PFSK-1 (cell line): ENCODE measurements around the gene CTU1.

Source experiments
- POLR2AphosphoS5 ChIP-seq: IDR thresholded peaks from 2 replicates; pipeline ENCODE4 v1.6.1; 2012; ENCODE audit warnings: low read depth, mild to moderate bottlenecking, control low read depth, low read length, moderate library complexity
- REST ChIP-seq, 2 experiments: IDR thresholded peaks; 2 replicates each; pipeline versions ENCODE4 v1.6.1 to v1.8.0; 2011 to 2012; ENCODE audit warnings: low read depth in 2 of 2, low read length in 2 of 2, control low read depth in 1 of 2, inconsistent platforms in 1 of 2, mild to moderate bottlenecking in 1 of 2, moderate library complexity in 1 of 2; ENCODE audit not compliant: insufficient read depth in 1 of 2
- SIN3A ChIP-seq: IDR thresholded peaks from 2 replicates; pipeline ENCODE4 v1.6.1; 2012; ENCODE audit warnings: mild to moderate bottlenecking, low read length, moderate library complexity, borderline replicate concordance; ENCODE audit not compliant: insufficient read depth
- TAF1 ChIP-seq: IDR thresholded peaks from 2 replicates; pipeline ENCODE4 v1.6.1; 2012; ENCODE audit warnings: low read length, control low read depth, borderline replicate concordance; ENCODE audit not compliant: insufficient read depth

DNA sequence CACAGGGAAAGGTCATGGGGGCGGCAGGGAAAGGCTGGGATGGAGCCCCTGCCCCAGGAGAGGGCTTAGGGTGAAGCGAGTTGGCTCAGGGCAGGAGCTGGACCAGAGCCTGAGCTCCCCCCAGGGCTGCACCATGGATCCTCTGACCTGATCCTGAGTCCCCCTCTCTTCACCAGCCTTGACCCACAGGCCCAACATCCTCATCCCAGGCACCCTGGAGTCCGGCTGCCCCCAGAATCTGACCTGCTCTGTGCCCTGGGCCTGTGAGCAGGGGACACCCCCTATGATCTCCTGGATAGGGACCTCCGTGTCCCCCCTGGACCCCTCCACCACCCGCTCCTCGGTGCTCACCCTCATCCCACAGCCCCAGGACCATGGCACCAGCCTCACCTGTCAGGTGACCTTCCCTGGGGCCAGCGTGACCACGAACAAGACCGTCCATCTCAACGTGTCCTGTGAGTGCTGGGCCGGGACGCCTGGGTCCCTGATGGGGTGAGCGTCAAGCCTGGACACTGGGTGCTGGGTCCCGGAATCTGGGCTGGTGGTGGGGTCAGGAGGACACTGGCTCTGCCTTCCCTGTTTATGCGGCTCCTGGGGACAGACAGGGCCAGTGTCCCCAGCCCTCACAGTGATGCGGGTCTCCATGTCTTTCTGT, 17.3 kb upstream of the CTU1 start:
- no peak for TF ChIP-seq POLR2AphosphoS5
- no peak for TF ChIP-seq REST (IDR thresholded peaks at IDR 0.05; ENCODE audit: insufficient read depth in 1 of 2, low read depth in 2 of 2, low read length in 2 of 2)
- no peak for TF ChIP-seq SIN3A
- TF ChIP-seq TAF1 = no peak
